GM18951 (cell line): Measurements from ENCODE around the gene ZBED4.

Source experiments
- POLR2A ChIP-seq: IDR thresholded peaks from 4 replicates; pipeline ENCODE4 v1.6.1; 2011; ENCODE audit warnings: mild to moderate bottlenecking; ENCODE audit not compliant: insufficient read length, insufficient read depth; ENCODE audit errors: extremely low read depth
- in situ Hi-C: fragments of 300-500 bp; cut with MboI; formaldehyde crosslinking; loops from one replicate; pipeline ENCODE4 v1.12.0; 2022; ENCODE audit warnings: low sequenced_read_pairs, mixed read lengths, inconsistent platforms; ENCODE audit not compliant: unreplicated experiment

Gene ZBED4

DNA sequence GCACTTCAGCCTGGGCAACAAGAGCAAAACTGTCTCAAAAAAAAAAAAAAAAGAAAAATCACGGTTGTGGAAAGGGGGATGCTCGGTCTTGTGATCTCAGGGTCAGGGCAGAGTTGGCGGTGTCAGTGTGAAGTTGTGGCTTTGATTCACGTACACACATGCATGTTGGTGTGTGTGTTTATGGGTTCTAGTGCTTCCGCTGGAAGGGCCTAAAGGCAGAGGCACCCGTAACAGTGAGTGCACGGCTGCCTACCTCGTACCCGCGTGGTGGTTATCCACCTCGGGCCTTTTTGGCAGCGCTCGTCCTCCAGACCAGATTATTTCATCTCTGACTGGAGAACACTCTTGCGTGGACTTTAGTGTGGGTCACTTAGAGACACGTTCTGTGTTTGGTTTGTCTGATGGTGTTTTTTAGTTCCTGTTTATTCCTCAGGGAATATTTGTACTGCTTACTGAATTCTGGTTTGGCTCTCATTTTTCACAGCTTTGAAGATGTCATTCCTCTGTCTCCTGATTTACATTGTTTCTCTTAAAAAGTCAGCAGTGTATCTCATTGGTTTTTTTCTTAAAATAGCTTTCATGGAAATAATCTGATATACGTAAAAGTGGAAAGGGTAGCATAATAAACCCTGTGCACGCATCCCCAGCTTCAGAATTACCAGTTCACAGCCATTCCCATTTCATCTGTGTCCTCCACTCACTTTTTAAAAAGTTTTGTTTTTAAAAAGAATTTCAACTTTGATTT is 15.6 kb downstream of the ZBED4 start:
- in situ Hi-C loops = no loop called here
- TF ChIP-seq POLR2A = no peak

DNA sequence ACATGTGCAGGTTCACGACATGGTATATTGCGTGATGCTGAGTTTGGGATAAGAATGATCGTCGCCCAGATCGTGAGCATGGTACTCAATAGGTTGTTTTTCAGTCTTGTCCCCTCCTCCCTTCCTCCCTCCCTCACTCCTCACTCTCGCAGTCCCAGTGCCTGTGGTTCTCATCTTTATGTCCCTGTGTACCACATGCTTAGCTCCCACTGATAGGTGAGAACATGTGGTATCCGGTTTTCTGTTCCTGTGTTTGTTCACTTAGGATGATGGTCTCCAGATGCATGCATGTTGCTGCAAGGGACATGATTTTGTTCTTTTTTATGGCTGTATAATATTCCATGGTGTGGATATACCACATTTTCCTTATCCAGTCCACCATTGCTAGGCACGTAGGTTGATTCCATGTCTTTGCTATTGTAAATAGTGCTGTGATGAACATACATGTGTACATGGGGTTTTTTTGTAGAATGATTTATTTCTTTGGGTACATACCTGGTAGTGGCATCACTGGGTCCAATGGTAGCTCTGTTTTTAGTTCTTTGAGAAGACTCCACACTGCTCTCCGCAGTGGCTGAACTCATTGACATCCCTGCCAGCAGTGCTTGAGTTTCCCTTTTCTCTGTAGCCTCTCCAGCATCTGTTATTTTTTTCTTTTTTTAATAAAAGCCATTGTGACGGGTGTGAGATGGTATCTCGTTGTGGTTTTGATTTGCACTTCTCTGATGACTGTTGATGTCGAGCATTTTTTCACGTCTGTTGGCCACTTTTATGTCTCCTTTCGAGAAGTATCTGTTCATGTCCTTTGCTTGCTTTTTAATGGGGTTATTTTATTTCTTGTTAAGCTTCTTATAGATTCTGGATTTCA is 16.4 kb downstream of the ZBED4 start:
- in situ Hi-C loops = no loop called here
- TF ChIP-seq POLR2A = no peak

DNA sequence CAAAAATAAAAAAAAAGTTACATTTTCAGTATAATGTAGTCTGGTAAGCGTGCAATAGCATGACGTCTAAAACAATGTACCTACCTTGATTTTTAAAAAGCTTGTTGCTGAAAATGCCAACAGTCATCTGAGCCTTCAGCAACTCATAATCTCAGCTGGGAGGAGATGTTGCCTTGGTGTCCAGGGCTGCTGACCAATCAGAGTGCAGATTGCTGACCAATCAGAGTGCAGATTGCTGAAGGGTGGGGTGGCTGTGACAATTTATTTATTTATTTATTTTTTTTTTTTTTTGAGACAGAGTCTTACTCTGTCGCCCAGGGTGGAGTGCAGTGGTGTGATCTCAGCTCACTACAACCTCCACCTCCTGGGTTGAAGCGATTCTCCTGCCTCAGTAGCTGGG is 17.8 kb downstream of the ZBED4 start:
- in situ Hi-C loops = no loop called here

DNA sequence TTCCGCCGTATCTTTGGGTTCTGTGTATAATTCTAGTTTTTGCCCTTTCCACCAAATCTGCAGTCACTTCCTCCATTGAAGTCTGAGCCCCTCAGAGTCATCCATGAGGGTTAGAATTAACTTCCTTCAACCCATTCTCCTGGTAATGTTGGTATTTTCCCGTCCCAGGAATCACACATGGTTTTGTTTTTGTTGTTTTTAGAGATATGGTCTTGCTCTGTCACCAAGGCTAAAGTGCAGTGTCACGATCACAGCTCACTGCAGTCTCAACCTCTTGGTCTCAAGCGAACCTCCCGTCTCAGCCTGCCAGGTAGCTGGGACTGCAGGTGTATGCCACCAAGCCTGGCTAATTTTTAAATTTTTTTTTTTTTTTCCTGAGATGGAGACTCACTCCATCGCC is 18.7 kb downstream of the ZBED4 start:
- in situ Hi-C loops = no loop called here
- TF ChIP-seq POLR2A = no peak

More for the DNA sequence above, 17.8 kb downstream of the ZBED4 start:
- no peak for TF ChIP-seq POLR2A

DNA sequence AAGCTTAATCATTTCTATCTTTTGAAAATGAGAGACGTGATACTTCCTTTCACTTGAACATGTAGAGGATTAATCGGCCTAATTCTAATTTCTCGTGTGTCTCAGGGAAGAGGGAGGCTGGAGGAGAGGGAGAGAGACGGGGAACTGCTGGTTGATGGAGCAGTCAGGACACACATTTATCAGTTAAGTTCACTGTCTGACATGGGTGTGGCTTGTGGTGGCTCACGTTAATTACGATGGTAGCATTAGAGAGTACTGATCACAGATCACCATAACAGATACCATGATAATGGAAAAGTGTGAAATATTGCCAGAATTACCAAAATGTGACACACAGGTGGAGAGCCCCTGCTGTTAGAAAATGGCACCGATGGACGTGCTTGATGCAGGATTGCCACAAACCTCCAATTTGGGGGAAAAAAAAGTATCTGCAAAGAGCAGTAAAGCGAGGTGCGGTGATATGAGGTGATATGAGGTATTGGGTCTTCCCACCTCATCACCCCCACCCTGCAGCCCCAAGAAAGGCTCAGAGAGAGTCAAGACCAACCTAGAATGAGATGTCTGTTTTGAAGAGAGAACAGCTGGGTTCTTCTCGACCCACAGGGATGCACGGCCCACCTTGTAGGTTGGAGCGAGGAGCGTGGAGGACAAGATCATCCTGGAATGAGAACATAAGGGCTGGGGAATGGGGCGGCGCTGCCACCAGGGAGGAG is 19.7 kb downstream of the ZBED4 start:
- no peak for TF ChIP-seq POLR2A
- in situ Hi-C loops = no loop called here

DNA sequence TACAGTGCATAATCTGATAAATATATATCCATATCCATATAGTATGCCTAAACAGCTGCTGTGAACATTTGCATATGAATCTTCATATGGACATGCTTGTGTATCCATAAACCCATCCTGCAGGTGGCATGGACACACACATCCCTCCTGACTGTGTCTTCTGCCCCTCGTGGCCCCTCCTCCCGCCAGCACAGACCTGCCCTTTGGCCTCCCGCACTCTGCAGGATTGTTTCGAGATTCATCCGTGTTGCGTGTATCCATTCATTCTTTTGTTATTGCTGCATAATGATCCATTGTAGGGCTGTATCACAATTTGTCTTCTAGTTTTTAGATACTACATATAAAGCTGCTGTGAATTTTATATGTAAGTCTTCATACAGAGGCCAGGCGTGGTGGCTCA is 24.0 kb downstream of the ZBED4 start:
- in situ Hi-C loops = no loop called here
- no peak for TF ChIP-seq POLR2A

DNA sequence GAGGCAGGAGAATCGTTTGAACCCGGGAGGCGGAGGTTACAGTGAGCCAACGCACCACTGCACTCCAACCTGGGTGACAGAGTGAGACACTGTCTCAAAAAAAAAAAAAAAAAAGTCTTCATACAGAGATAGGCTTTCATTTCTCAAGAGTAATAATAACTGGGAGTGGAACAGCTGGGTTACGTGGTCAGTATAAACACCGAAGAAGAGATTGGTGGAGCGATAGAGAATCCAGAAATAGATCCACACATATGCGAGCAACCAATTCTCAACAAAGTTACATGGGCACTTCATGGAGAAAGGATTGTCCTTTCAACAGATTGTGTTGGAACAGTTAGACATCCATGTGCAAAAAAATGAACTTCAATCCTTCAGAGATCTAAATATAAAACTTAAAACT is 24.6 kb downstream of the ZBED4 start:
- in situ Hi-C loops = no loop called here
- TF ChIP-seq POLR2A = no peak

DNA sequence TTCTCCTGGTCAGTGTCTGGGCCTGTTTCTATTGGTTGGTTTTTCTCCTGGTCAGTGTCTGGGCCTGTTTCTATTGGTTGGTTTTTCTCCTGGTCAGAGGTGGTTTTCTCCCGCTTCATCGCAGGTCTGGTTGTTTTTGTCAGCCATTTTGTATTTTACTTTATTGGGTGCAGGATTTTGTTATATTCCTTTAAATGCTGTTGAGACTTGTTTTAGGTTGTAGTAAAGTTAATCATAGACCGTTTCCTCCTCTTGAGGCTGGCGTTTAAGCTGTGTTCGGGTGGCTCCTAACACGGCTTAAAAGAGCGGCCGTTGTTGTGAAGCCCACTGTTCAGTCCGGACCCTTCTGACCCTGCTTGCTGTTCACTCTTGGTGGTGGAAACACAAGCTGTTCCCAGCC is 26.2 kb downstream of the ZBED4 start:
- in situ Hi-C loops = no loop called here

DNA sequence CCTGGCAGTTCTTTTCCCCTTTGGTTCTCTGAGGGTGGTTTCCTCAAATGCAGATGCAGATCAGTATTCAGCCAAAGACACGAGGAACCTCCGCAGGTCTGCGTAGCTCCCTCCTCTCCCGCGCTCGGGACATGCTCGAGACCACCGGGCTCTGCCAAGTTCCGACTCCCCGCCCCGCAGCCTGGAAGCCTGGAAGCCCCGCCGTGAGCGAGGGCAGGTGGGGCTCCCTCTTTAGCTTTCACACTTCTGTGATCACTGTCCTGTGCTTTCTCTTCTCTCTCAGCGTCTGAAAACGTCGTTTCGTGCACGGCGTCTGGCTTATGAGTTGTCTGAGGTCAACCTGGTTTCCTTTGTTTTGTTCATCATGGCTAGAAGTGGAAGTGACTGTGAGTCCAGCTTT is 26.6 kb downstream of the ZBED4 start:
- TF ChIP-seq POLR2A = no peak
- in situ Hi-C loops = no loop called here

More for the DNA sequence above, 26.2 kb downstream of the ZBED4 start:
- TF ChIP-seq POLR2A = no peak

DNA sequence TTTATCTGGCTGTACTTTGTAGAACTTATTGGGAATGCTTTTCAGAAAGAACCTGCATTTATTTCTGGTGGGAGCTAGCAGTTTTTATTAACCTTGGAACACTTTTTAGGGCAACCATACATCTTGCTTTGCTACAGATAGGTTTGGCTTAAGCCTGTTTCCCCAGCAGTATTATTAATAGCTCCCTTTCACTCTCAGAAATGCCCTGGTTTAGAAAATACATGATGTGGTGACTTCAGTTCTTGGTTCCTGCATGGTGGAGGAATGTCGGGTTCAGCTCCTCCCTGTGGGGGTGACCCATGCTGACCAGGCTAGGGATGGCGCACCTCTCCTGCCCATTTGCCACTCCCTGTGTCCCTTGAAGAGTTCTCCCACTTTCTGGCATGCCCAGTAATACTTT is 28.2 kb downstream of the ZBED4 start:
- TF ChIP-seq POLR2A = no peak
- in situ Hi-C loops = no loop called here

DNA sequence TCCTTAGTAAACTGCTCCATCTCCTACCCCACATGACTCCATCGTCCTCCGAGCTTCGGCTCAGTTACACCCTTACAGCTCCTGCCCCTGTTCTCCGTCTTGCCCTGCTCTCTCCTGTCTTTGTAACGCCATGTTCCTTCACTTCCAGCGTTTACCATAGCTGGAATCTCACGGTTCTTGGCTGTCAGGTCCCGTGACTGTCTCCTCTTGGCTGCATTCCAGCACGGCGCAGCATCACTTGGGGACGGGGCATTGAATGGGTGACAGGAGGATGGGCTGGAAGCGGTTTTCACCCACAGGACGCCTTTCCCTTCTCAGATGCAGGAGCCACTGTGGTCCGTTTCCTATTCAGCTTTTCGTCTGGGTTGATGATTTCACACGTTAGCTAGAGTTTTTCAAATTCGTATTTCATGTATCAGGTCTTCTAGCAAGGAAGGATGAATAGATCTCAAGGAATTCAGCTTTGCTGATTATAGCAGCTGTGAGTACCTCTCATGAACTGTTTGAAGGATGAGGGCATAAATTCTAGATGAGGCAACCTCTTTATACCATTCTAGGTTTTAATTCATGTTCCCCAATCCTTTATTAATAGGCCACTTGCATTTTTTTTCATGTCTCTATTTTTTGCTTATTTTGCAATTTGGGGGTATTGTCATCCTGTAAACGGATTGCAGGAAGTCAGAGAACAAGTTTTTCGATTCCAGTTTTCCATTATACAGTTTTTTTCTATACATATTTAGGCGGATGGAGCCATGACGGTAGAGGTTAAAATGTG is 29.1 kb downstream of the ZBED4 start:
- TF ChIP-seq POLR2A = no peak

DNA sequence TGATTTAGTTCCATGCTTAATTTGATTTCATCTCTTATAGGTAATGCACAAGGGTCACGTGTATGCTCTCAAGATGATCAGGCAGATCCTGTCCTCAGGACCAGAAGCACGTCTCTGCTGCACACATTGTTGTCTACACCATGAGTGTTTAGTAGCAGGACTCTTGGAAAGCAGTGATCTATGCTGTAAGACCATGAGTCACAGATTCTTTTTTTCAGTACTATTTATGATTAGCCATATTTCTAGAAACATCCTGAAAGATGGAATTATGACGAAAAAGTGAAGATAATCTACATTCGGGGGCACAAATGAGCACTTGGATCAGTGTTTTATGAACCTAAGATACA is 29.6 kb downstream of the ZBED4 start:
- in situ Hi-C loops = no loop called here
- no peak for TF ChIP-seq POLR2A

More for the DNA sequence above, 29.1 kb downstream of the ZBED4 start:
- in situ Hi-C loops = no loop called here

DNA sequence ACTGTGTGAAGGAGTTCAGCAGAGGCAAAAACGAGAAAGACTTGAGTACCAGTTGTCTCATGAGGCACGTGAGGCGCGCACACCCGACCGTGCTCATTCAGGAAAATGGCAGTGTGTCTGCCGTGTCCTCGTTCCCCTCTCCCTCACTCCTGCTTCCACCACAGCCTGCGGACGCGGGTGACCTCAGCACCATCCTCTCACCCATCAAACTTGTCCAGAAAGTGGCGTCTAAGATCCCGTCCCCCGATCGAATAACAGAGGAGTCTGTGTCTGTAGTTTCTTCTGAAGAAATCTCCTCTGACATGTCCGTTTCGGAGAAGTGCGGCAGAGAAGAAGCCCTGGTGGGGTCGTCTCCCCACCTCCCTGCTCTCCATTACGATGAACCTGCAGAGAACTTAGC is 30.4 kb downstream of the ZBED4 start:
- in situ Hi-C loops = no loop called here
- no peak for TF ChIP-seq POLR2A
